Erythroblast (primary cell): Measurements from ENCODE around the gene C1orf87.

Experiments used
- GATA1 ChIP-seq: IDR thresholded peaks from 2 replicates; pipeline ENCODE4 v1.6.1; 2011; ENCODE audit warnings: low read depth, mild to moderate bottlenecking, control low read depth, low read length, moderate library complexity
- POLR2A ChIP-seq: IDR thresholded peaks from 2 replicates; pipeline ENCODE4 v1.6.1; 2011; ENCODE audit warnings: mild to moderate bottlenecking, low read length

- TF ChIP-seq POLR2A (no peak), GATA1 (no peak)
These were observed 4.6 kb upstream of the C1orf87 start for GRCh38 chr1:60078182-60078581.
